Ishikawa (cell line): ENCODE data around the gene MMP24.

Experiments used
- CEBPB ChIP-seq: IDR thresholded peaks from 2 replicates; pipeline ENCODE4 v1.6.1; 2012
- CREB1 ChIP-seq: IDR thresholded peaks from 2 replicates; pipeline ENCODE4 v1.6.1; 2012; ENCODE audit warnings: low read depth
- RAD21 ChIP-seq: IDR thresholded peaks from 2 replicates; pipeline ENCODE4 v1.6.1; 2012; ENCODE audit warnings: low read depth
- TAF1 ChIP-seq: IDR thresholded peaks from 2 replicates; pipeline ENCODE4 v1.6.1; 2012; ENCODE audit warnings: low read depth, mild to moderate bottlenecking
- TEAD4 ChIP-seq: IDR thresholded peaks from 2 replicates; pipeline ENCODE4 v1.6.1; 2012
- USF1 ChIP-seq: IDR thresholded peaks from 2 replicates; pipeline ENCODE4 v1.6.1; 2012
- YY1 ChIP-seq: IDR thresholded peaks from 2 replicates; pipeline ENCODE4 v1.6.1; 2012; ENCODE audit warnings: low read depth

- no peak for TF ChIP-seq CEBPB
- no peak for TF ChIP-seq RAD21
- TF ChIP-seq CREB1 = no peak
- no peak for TF ChIP-seq TAF1
- no peak for TF ChIP-seq USF1
- TF ChIP-seq TEAD4 = no peak
- no peak for TF ChIP-seq YY1
These were observed 14.4 kb downstream of the MMP24 start for GRCh38 chr20:35240811-35241293.
